ENCODE data around the gene TRIM22.

- TF ChIP-seq CTCF (IDR thresholded peaks at IDR 0.05), result no peak
- TF ChIP-seq POLR2AphosphoS5 (IDR thresholded peaks at IDR 0.05), result no peak
- TF ChIP-seq POLR2A (IDR thresholded peaks at IDR 0.05), result no peak
These were observed 9.8 kb upstream of the TRIM22 start for GRCh38 chr11:5679811-5680210.
